Activated CD4-positive, alpha-beta T cell treated with anti-CD3 and anti-CD28 coated beads, Interleukin-2, amount 10 ng/mL, durations not matched to agents 7 days and 5 days (primary cell): ENCODE data around the gene PIN1. TPM values are rescaled to one million over a fixed set of nuclear protein-coding genes. Genes with fewer than 3 reads are reported as not detected.

Experiments
- CTCF ChIA-PET: fragments of 350-600 bp; sonication (Branson Sonifier 250); formaldehyde crosslinking; loops from one replicate; lab custom pipeline; 2021; ENCODE audit warnings: antibody characterized with exemption; lab: Charles Lee
- POLR2A ChIA-PET: fragments of 350-600 bp; sonication (Branson Sonifier 250); formaldehyde crosslinking; loops from one replicate; lab custom pipeline; 2021; ENCODE audit warnings: antibody characterized with exemption; lab: Charles Lee
- DNase-seq: peaks from one replicate; pipeline ENCODE4 v3.0.0-alpha.2; 2020
- H3K27ac Mint-ChIP-seq: one replicate; pipeline ENCODE4 v1.8.0; 2021; ENCODE audit warnings: mild to moderate bottlenecking, moderate library complexity, mixed read lengths
- H3K27me3 Mint-ChIP-seq: one replicate; pipeline ENCODE4 v1.8.0; 2021; ENCODE audit warnings: mixed read lengths
- H3K36me3 Mint-ChIP-seq: one replicate; pipeline ENCODE4 v1.8.0; 2021; ENCODE audit warnings: low read depth, mixed read lengths
- H3K4me1 Mint-ChIP-seq: one replicate; pipeline ENCODE4 v1.8.0; 2021; ENCODE audit warnings: mixed read lengths
- H3K4me3 Mint-ChIP-seq: one replicate; pipeline ENCODE4 v1.8.0; 2021; ENCODE audit warnings: mild to moderate bottlenecking, moderate library complexity, mixed read lengths
- H3K9me3 Mint-ChIP-seq: one replicate; pipeline ENCODE4 v1.8.0; 2021; ENCODE audit warnings: mixed read lengths
- total RNA-seq, 2 experiments: library from RNA; stranded (reverse); gene quantifications; one replicate each; pipeline ENCODE4 v1.2.3, GENCODE V29; 2021

PIN1 gene
- total RNA-seq, 2 experiments from 2014 or later = 87.1 to 92.5 TPM

DNA sequence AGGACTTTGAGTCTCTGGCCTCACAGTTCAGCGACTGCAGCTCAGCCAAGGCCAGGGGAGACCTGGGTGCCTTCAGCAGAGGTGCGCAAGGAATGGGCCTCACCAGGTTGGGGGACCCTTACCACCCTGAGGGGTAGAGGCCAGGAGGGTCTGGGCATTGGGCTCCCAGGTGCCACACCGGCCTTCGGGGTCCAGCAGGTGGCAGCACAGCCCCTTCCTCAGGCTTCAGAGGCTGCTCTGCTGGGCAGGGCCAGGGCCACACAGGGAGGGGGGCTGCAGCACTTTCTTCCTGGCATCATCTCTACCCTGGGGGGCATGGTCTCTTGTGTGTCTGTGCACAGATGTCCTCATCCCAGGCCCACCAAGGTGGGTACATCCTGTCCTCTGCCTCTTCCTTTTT is 12.9 kb downstream of the PIN1 start:
- ChIA-PET POLR2A (no interaction called here), CTCF (interaction anchor here (0.7 to 1.8 kb wide), 2 partner anchors 11 kb away, joined by 3 to 6 read pairs; no protein-coding TSS in a partner anchor)
- Mint-ChIP-seq H3K36me3 (peaks cover 25% of the 10 kb centered on the region), H3K4me3 (no peak overlapping the region), H3K4me1 (peaks cover 23% of the 10 kb centered on the region), H3K27me3 (no peaks in the 10 kb centered on the region), H3K9me3 (no peaks in the 10 kb centered on the region), H3K27ac (no peak overlapping the region)
- DNase-seq = peak; percentile 51

DNA sequence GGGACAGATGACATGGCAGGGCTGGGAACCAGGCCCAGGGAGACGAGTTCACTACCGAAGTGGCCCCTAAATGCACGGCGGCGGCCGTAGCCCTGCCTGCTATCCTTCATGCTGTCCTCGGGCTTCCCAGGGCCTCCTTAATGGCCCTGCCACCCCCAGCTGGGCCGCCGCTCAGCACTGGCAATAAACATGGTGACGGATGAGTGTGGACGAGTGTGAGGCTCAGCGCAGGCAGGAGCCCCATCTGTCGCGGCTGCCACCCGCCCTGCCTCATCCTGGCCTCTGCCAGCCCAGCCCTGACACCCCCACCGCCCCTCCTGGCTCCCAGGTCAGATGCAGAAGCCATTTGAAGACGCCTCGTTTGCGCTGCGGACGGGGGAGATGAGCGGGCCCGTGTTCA is 13.6 kb downstream of the PIN1 start:
- no peak for DNase-seq
- Mint-ChIP-seq H3K4me1 (peaks cover 24% of the 10 kb centered on the region), H3K4me3 (no peak overlapping the region), H3K9me3 (no peaks in the 10 kb centered on the region), H3K27me3 (no peaks in the 10 kb centered on the region), H3K27ac (no peak overlapping the region), H3K36me3 (peaks cover 19% of the 10 kb centered on the region)
- ChIA-PET POLR2A (no interaction called here), CTCF (interaction anchor here (1.8 kb wide), 1 partner anchor 10 kb away, joined by 6 read pairs; no protein-coding TSS in a partner anchor)

DNA sequence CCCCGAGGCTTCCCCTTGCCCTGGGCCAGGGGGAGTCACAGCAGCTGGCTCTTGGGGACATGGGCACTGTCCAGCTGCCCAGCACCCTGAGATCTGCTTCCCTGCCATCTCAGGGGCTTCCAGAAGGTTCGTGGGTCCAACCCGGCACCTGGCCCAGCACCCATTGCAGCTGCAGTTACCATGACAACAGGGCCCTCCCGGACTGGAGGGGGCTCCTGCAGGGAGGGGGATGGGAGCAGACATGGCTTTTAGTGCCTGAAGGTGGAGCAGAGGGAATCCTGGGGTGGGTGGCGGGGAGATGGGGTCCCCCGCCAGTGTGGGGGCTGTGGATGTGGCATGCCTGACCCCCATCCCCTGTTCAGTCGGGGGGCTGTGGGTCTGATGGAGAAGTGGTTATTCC is 14.7 kb downstream of the PIN1 start:
- CTCF ChIA-PET = no interaction called here
- Mint-ChIP-seq H3K27ac (no peak overlapping the region), H3K4me1 (peaks cover 29% of the 10 kb centered on the region), H3K4me3 (no peak overlapping the region), H3K27me3 (no peaks in the 10 kb centered on the region), H3K9me3 (no peaks in the 10 kb centered on the region), H3K36me3 (peaks cover 17% of the 10 kb centered on the region)
- POLR2A ChIA-PET = no interaction called here
- DNase-seq = no peak

DNA sequence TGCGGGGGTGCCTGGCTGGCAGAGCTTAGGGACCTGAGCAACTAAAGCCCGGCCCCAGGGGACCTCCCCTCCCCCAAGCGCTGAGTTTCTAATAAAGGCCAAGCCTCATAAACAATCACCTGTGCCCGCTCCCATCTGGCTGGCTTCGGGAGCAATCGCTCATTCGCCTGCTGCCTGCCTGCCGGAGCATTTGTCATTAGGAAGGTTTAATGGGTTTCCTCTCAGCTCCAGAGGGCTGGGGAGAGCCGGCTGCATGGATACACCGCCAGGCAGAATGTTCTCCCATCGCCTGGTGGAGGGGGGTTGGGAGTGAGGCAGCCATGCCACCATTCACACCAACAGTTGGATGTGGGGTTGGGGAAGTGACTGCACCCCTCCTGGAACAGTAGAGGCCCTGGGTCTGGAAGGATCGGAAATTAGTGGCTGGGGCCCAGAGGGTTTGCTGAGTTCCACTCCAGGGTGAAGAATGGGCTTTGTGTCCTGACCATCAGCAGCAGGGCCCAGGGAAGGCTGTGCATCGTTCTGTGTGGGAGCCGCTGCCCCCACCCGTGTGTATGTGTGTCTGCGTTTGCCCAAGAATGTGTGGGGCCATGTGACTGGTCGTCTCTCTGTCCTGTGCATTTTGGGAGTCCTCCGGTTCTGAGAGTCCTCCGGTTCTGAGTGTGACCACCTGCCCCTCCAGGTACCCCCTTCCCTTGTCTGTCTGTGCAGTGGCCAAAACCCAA is 15.3 kb downstream of the PIN1 start:
- Mint-ChIP-seq H3K27ac (no peak overlapping the region), H3K9me3 (no peaks in the 10 kb centered on the region), H3K36me3 (peaks cover 13% of the 10 kb centered on the region), H3K4me1 (peaks cover 27% of the 10 kb centered on the region), H3K27me3 (no peaks in the 10 kb centered on the region), H3K4me3 (no peak overlapping the region)
- POLR2A ChIA-PET = no interaction called here
- no peak for DNase-seq
- CTCF ChIA-PET = no interaction called here

DNA sequence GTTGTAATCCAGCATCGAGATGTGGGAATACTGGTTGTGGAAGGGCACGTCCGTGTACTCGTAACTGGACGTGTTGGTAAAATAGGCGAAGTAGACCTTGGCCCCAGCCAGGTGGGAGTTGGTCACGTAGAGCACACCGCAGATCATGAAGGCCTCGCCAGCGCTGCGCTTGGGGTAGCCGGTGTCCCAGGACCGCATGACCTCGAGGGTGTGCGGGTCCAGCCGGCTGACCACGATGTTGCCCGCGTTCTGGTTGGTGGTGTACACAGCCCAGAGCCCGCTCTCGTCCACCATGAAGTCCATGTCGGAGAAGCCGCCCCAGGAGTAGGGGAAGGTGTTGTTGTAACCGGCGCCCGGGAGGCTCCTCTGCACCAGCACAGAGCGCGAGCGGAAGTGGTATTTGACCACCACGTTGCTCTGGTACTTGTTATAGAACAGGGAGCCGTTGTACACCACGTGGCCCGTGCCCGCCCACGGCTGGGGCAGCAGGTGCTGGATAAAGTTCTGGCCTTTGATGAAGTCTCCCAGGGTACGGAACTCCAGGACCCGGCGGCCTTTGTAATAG is 19.2 kb downstream of the PIN1 start:
- ChIA-PET CTCF (no interaction called here), POLR2A (no interaction called here)
- no peak overlapping the region for H3K27ac Mint-ChIP-seq
- peaks cover 3% of the 10 kb centered on the region for H3K9me3 Mint-ChIP-seq
- peaks cover 45% of the 10 kb centered on the region for H3K4me1 Mint-ChIP-seq
- no peaks in the 10 kb centered on the region for H3K27me3 Mint-ChIP-seq
- H3K36me3 Mint-ChIP-seq = peaks cover 23% of the 10 kb centered on the region
- DNase-seq = no peak
- H3K4me3 Mint-ChIP-seq = no peak overlapping the region

DNA sequence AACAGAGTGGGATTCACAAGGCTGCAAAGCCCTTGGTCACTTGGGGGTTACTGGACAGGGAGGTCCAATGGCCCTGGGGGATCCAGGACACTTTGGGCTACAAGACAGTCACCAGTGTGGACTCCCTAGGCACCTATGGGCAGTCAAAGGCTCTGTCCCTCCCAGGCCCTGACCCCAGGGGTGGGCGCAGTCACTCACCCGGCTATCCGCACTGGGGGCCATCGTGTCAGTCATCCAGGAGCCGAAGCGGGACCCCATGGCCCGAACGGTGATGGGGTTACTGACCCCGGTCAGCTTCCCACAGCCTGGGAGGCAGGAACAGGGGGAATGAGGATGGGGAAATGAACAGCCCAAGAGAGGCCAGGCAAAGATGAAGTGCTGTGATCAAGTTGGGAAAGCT is 21.5 kb downstream of the PIN1 start:
- DNase-seq = no peak
- Mint-ChIP-seq H3K4me3 (peak overlapping the region; percentile 60), H3K27me3 (no peaks in the 10 kb centered on the region), H3K4me1 (peaks cover 63% of the 10 kb centered on the region), H3K9me3 (peaks cover 3% of the 10 kb centered on the region), H3K27ac (peak overlapping the region; percentile 98), H3K36me3 (peaks cover 23% of the 10 kb centered on the region)
- CTCF ChIA-PET = interaction anchor here (1.0 to 1.6 kb wide), 3 partner anchors 10 to 58 kb away, joined by 3 to 4 read pairs (median 3); no protein-coding TSS in a partner anchor
- POLR2A ChIA-PET = no interaction called here

DNA sequence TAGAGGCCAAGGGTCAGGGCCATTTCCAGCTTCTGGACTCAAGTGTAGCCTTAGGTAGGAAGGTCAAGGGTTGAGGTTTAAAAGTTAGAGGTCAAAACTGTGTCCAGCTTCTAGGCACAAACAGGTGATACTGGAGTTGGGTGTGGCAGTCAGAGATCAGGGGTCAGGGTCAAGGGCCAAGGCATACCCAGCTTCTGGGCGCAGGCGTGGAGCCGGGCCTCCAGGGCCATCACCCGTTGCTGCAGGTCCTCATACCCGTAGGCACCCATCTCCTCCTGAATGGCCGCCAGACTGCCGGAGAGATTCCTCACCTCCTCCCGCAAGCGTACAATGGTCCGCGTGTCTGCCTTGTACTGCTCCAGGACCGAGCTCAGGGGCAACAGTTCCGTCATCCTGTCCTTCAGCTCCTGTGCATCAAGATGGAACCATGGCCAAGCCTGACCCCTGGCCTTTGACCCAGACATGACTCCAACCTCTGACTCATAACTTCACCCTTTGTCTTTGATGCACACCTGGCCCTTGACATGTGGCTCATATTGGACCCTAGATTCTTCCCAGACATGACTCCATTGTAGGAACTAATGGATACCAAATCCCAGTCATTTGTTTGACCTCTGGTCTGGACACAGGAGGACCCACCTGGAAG is 22.1 kb downstream of the PIN1 start:
- Mint-ChIP-seq H3K36me3 (peaks cover 23% of the 10 kb centered on the region), H3K27me3 (no peaks in the 10 kb centered on the region), H3K4me1 (peaks cover 67% of the 10 kb centered on the region), H3K4me3 (peak overlapping the region; percentile 83), H3K27ac (peak overlapping the region; percentile 98), H3K9me3 (peaks cover 3% of the 10 kb centered on the region)
- ChIA-PET POLR2A (no interaction called here), CTCF (interaction anchor here (0.9 to 1.6 kb wide), 5 partner anchors 10 to 58 kb away, joined by 3 to 4 read pairs (median 3); no protein-coding TSS in a partner anchor)
- no peak for DNase-seq

DNA sequence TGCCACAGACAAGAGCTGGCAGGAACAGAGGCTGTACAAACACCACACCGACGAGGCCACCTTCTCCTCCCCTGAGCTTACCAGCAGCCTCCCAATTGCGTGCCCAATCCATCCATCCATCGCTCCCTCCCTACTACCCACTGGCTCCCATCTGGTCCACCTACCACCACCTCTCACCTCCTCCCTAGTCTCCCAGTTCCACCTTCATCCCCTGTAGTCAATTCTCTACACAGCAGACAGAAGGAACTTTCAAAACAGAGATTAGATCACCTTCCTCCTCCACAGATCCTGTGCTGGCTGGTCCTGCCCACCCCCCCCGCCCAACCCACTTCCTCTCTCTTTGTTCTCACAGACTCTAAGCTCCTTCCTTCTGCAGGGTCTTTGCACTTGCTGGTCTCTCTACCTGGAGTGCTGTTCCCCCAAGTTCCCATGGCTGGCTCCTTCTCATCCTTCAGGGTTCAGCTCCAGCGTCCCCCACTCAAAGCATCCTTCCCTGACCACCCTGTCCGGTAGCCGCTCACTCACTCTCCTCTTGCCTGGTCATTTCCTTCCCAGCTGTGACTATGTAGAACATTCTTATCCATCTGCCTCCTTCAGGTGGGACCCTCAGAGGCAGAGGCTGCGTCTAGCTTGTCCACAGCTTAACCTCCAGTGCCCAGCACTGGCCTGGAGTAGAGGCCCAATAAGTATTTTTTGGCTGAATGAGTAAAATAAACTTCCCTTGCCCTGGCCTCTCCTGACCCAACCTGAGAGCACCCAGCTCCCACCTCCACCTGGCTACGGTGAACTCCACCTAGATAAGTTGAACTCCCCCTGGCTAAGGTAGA is 23.0 kb downstream of the PIN1 start:
- H3K36me3 Mint-ChIP-seq = peaks cover 25% of the 10 kb centered on the region
- peak overlapping the region; percentile 98 for H3K27ac Mint-ChIP-seq
- DNase-seq = peak; percentile 36
- CTCF ChIA-PET = interaction anchor here (0.6 to 2.1 kb wide), 7 partner anchors 9 to 283 kb away, joined by 3 to 6 read pairs (median 3); no protein-coding TSS in a partner anchor
- peaks cover 3% of the 10 kb centered on the region for H3K9me3 Mint-ChIP-seq
- POLR2A ChIA-PET = no interaction called here
- peak overlapping the region; percentile 83 for H3K4me3 Mint-ChIP-seq
- peaks cover 73% of the 10 kb centered on the region for H3K4me1 Mint-ChIP-seq
- no peaks in the 10 kb centered on the region for H3K27me3 Mint-ChIP-seq

DNA sequence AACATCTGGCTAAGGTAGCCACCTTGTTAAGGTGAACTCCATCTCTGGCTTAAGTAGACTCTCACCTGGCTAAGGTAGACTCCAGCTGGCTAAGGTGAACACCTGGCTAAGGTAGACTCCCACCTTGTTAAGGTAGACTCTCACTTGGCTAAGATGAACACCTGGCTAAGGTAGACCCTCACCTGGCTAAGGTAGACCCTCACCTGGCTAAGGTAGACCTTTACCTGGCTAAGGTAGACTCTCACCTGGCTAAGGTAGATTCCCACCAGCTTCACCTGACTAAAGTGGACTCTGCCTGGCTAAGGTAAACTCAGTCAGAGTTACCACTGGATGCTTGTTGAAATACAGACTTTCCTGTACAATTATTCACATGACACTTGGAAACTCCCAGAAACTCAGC is 23.6 kb downstream of the PIN1 start:
- Mint-ChIP-seq H3K4me3 (no peak overlapping the region), H3K36me3 (peaks cover 25% of the 10 kb centered on the region), H3K27me3 (no peaks in the 10 kb centered on the region), H3K4me1 (peaks cover 78% of the 10 kb centered on the region), H3K27ac (peak overlapping the region; percentile 98), H3K9me3 (peaks cover 3% of the 10 kb centered on the region)
- ChIA-PET CTCF (interaction anchor here (0.6 to 2.1 kb wide), 2 partner anchors 11 to 284 kb away, joined by 3 to 6 read pairs; no protein-coding TSS in a partner anchor), POLR2A (no interaction called here)
- DNase-seq = no peak

DNA sequence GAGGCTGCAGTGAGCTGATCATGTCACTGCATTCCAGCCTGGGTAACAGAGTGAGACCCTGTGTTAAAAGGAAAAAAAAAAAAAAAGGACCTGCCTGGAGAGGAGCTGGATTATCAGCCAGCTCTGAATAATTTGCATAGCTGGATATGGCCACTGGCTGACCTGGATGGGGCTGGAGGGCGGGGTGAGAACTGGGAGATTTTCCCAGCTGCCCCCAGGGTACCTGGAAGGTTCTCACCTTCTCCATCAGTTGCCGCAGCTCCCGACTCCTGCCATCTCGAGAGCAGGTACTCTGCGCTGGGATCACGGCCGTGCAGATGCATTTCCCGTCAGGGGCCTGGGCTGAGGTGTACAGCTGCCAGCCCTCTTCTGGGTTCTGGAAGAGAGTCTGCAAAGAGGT is 25.3 kb downstream of the PIN1 start:
- Mint-ChIP-seq H3K36me3 (peaks cover 18% of the 10 kb centered on the region), H3K27ac (peak overlapping the region; percentile 11), H3K4me1 (peaks cover 88% of the 10 kb centered on the region), H3K9me3 (peaks cover 3% of the 10 kb centered on the region), H3K27me3 (no peaks in the 10 kb centered on the region), H3K4me3 (no peak overlapping the region)
- CTCF ChIA-PET = interaction anchor here (1.4 kb wide), 1 partner anchor 30 kb away, joined by 4 read pairs; no protein-coding TSS in a partner anchor
- POLR2A ChIA-PET = interaction anchor here (0.6 kb wide), 1 partner anchor 281 kb away, joined by 5 read pairs; no protein-coding TSS in a partner anchor
- no peak for DNase-seq

DNA sequence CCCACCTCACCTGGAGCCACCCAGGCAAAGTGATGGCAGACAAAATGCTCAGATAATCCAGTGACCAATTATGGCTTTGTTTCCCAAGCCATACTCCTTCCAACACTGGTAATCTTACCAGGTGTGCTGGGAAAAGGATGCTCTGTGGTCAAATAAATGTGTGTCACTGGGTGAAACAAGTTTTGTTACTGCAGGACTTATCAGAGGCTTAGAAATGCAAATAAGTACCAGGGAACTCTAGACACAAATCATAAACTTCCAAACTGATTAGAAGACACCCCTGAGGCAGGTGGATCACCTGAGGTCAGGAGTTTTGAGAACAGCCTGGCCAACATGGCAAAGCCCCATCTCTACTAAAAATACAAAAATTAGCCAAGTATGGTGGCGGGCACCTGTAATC is 26.4 kb downstream of the PIN1 start:
- Mint-ChIP-seq H3K27ac (peak overlapping the region; percentile 16), H3K4me3 (no peak overlapping the region), H3K27me3 (no peaks in the 10 kb centered on the region), H3K4me1 (peaks cover 93% of the 10 kb centered on the region), H3K36me3 (peaks cover 12% of the 10 kb centered on the region), H3K9me3 (peaks cover 3% of the 10 kb centered on the region)
- DNase-seq = no peak
- ChIA-PET POLR2A (no interaction called here), CTCF (no interaction called here)

DNA sequence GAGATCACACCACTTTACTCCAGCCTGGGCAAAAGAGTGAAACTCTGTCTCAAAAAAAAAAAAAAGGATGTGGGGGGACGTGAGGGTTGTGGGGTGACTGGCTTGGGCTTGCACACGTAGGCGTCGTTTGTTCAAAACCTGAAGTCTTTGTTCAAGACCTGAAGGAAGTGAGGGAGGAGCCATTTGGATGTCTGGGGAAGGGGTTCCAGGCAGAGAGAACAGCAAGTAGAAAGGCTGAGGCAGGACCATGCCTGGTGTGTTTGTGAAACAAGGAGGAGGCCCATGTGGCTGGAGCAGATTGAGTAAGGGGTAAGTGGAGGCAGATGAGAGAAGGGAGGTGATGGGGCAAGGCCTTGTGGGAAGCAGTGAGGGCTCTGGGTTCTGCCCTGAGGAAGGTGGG is 27.8 kb downstream of the PIN1 start:
- H3K4me1 Mint-ChIP-seq = peaks cover 88% of the 10 kb centered on the region
- H3K27me3 Mint-ChIP-seq = no peaks in the 10 kb centered on the region
- DNase-seq = peak; percentile 55
- no peaks in the 10 kb centered on the region for H3K9me3 Mint-ChIP-seq
- peak overlapping the region; percentile 96 for H3K27ac Mint-ChIP-seq
- H3K36me3 Mint-ChIP-seq = peaks cover 3% of the 10 kb centered on the region
- POLR2A ChIA-PET = interaction anchor here (0.6 kb wide), 1 partner anchor 44 kb away, joined by 4 read pairs; the partner anchor contains the start of gene FBXL12
- CTCF ChIA-PET = interaction anchor here (0.6 to 0.8 kb wide), 4 partner anchors 11 to 1946 kb away, joined by 4 to 5 read pairs (median 4); no protein-coding TSS in a partner anchor
- peak overlapping the region; percentile 76 for H3K4me3 Mint-ChIP-seq
